Endothelial cell of umbilical vein (primary cell): ENCODE measurements around the gene DDRGK1. TPM values are rescaled to one million over a fixed set of nuclear protein-coding genes. Genes with fewer than 3 reads are reported as not detected.

Experiments used
- BruUV-seq: library from RNA; stranded (reverse); fragments of 400-500 nt; replicated peaks from 2 replicates; lab custom pipeline; 2021; lab: Mats Ljungman, UMichigan
- CTCF ChIA-PET: fragments of 300-600, 350-600 bp; sonication (Branson Sonifier 250); formaldehyde crosslinking; loops from one replicate; lab custom pipeline; 2021; ENCODE audit warnings: antibody characterized with exemption, inconsistent platforms; lab: Charles Lee
- POLR2A ChIA-PET: fragments of 300-600, 350-600 bp; sonication (Branson Sonifier 250); formaldehyde crosslinking; loops from one replicate; lab custom pipeline; 2021; ENCODE audit warnings: antibody characterized with exemption, inconsistent platforms; lab: Charles Lee
- DNase-seq: peaks from one replicate; pipeline ENCODE4 v3.0.0-alpha.2; 2011; ENCODE audit warnings: low read depth, low spot score
- FAIRE-seq: peaks from 2 replicates; lab custom pipeline; 2011; peaks lifted over from hg19 to GRCh38; lab: Jason Lieb, UNC
- H2AFZ ChIP-seq: 2 replicates; pipeline ENCODE4 v1.6.0; 2012; ENCODE audit warnings: low read depth, low read length, control low read depth, inconsistent platforms
- H3K27ac ChIP-seq: 2 replicates; pipeline ENCODE4 v1.5.1; 2011; ENCODE audit warnings: low read depth, mild to moderate bottlenecking, control low read depth, low read length, moderate library complexity; ENCODE audit not compliant: insufficient read depth
- H3K27me3 ChIP-seq, 2 experiments: 2 replicates each; pipeline versions ENCODE4 v1.6.0 to v1.6.1; 2011; ENCODE audit warnings: low read length in 2 of 2, mixed read lengths in 1 of 2; ENCODE audit not compliant: control insufficient read depth in 2 of 2, insufficient read depth in 2 of 2
- H3K36me3 ChIP-seq, 2 experiments: 2 replicates in 1 of 2; 3 replicates in 1 of 2; pipeline ENCODE4 v1.5.1; 2011; ENCODE audit warnings: low read length in 2 of 2, mild to moderate bottlenecking in 1 of 2, moderate library complexity in 1 of 2; ENCODE audit not compliant: control insufficient read depth in 2 of 2, insufficient read depth in 2 of 2; ENCODE audit errors: extremely low read depth in 1 of 2
- H3K4me1 ChIP-seq: 3 replicates; pipeline ENCODE4 v1.5.1; 2011; ENCODE audit warnings: mild to moderate bottlenecking, low read length; ENCODE audit not compliant: control insufficient read depth, insufficient read depth; ENCODE audit errors: extremely low read depth
- H3K4me2 ChIP-seq: 2 replicates; pipeline ENCODE4 v1.6.1; 2011; ENCODE audit warnings: low read length, control low read depth, mixed read lengths; ENCODE audit not compliant: insufficient read depth
- H3K4me3 ChIP-seq, 3 experiments: fragments of 200-600 bp in 1 of 3; sonication (generic), shearing (Covaris generic) in 1 of 3; replicated peaks in 1 of 3; 2 replicates each; pipeline ENCODE4 v1.5.1; 2011 to 2016; ENCODE audit warnings: control low read depth in 3 of 3, low read length in 3 of 3, mild to moderate bottlenecking in 2 of 3, inconsistent platforms in 1 of 3, low read depth in 1 of 3, moderate library complexity in 1 of 3; ENCODE audit not compliant: insufficient read depth in 1 of 3
- H3K79me2 ChIP-seq: 2 replicates; pipeline ENCODE4 v1.6.0; 2012; ENCODE audit warnings: low read length, inconsistent platforms; ENCODE audit not compliant: control insufficient read depth, insufficient read depth
- H3K9ac ChIP-seq: replicated peaks from 2 replicates; pipeline ENCODE3; 2011; ENCODE audit warnings: low read length, control low read depth; ENCODE audit not compliant: insufficient read depth; ENCODE audit errors: extremely low read depth
- H3K9me1 ChIP-seq: replicated peaks from 3 replicates; pipeline ENCODE4 v1.6.0; 2011; ENCODE audit warnings: mild to moderate bottlenecking, low read length; ENCODE audit not compliant: control insufficient read depth, insufficient read depth; ENCODE audit errors: extremely low read depth
- H3K9me3 ChIP-seq: replicated peaks from 2 replicates; pipeline ENCODE4 v1.5.1; 2012; ENCODE audit warnings: low read length, inconsistent platforms; ENCODE audit not compliant: control insufficient read depth, insufficient read depth
- H4K20me1 ChIP-seq: replicated peaks from 2 replicates; pipeline ENCODE3; 2011; ENCODE audit warnings: mild to moderate bottlenecking, low read length; ENCODE audit not compliant: control insufficient read depth, insufficient read depth; ENCODE audit errors: extremely low read depth
- EZH2 ChIP-seq: IDR thresholded peaks from 2 replicates; pipeline ENCODE4 v1.6.1; 2012; ENCODE audit warnings: borderline replicate concordance, low read depth, mild to moderate bottlenecking, moderate library complexity, low read length, inconsistent platforms; ENCODE audit not compliant: severe bottlenecking
- FOS ChIP-seq: IDR thresholded peaks from 2 replicates; pipeline ENCODE4 v1.6.1; 2011; ENCODE audit warnings: mild to moderate bottlenecking, low read length, moderate library complexity, borderline replicate concordance; ENCODE audit not compliant: insufficient read depth
- GATA2 ChIP-seq: IDR thresholded peaks from 2 replicates; pipeline ENCODE4 v1.7.0; 2011; ENCODE audit warnings: low read depth, mild to moderate bottlenecking, moderate library complexity, mixed read lengths, low read length; ENCODE audit not compliant: insufficient read length, insufficient read depth
- JUN ChIP-seq: IDR thresholded peaks from 2 replicates; pipeline ENCODE4 v1.6.1; 2011; ENCODE audit warnings: borderline replicate concordance, low read depth; ENCODE audit not compliant: insufficient read length, insufficient read depth
- MYC ChIP-seq: IDR thresholded peaks from one replicate; pipeline ENCODE4 v1.6.1; 2011; ENCODE audit warnings: mild to moderate bottlenecking, low read depth, low read length
- POLR2A ChIP-seq: IDR thresholded peaks from 2 replicates; pipeline ENCODE4 v1.6.1; 2012; ENCODE audit warnings: low read depth, mild to moderate bottlenecking, control low read depth, low read length
- POLR2AphosphoS5 ChIP-seq: IDR thresholded peaks from 2 replicates; pipeline ENCODE4 v1.6.1; 2012; ENCODE audit warnings: low read depth, mild to moderate bottlenecking, control low read depth, low read length, moderate library complexity; ENCODE audit not compliant: insufficient read depth
- dilution Hi-C: fragments of 300-500 bp; cut with MboI; formaldehyde crosslinking; loops from one replicate; pipeline ENCODE4 v1.15.0; 2019; ENCODE audit warnings: low sequenced_read_pairs; ENCODE audit not compliant: extremely low pct_ligation_motif_present
- intact Hi-C: fragments of 100-400 bp; cut with micrococcal nuclease; formaldehyde crosslinking; loops from one replicate; pipeline ENCODE4 v1.10.0; 2022
- polyA plus RNA-seq, 4 experiments: library from polyadenylated mRNA; depleted of rRNA in 3 of 4; stranded (reverse) in 3 of 4; unstranded in 1 of 4; fragments of >200 nt; gene quantifications; 2 replicates each; pipeline versions ENCODE4 v1.2.1 to v1.2.3, GENCODE V29; 2011 to 2012; ENCODE audit warnings: missing spikeins in 1 of 4
- total RNA-seq: library from RNA; stranded (reverse); gene quantifications from 2 replicates; pipeline ENCODE4 v1.2.3, GENCODE V29; 2021
- TF ChIP-seq, protein P1 (sequence below), 2 donors: IDR thresholded peaks; 1 replicate in 1 of 2; 2 replicates in 1 of 2; pipeline ENCODE4 v1.5.1; 2011; ENCODE audit warnings: low read length in 2 of 2, mild to moderate bottlenecking in 2 of 2, moderate library complexity in 2 of 2, control low read depth in 1 of 2, inconsistent platforms in 1 of 2, low read depth in 1 of 2; ENCODE audit not compliant: insufficient read depth in 1 of 2; ENCODE audit errors: extremely low read depth in 1 of 2
- TF ChIP-seq, protein P2 (sequence below): IDR thresholded peaks from 2 replicates; pipeline ENCODE4 v1.6.1; 2011; ENCODE audit not compliant: insufficient read depth, insufficient read length

DDRGK1 gene
- total and polyA plus RNA-seq, 2 donors (not counting 3 experiments of a cell fraction or from before 2014, with no cell fraction given) = 48.5 to 54.0 TPM

DNA sequence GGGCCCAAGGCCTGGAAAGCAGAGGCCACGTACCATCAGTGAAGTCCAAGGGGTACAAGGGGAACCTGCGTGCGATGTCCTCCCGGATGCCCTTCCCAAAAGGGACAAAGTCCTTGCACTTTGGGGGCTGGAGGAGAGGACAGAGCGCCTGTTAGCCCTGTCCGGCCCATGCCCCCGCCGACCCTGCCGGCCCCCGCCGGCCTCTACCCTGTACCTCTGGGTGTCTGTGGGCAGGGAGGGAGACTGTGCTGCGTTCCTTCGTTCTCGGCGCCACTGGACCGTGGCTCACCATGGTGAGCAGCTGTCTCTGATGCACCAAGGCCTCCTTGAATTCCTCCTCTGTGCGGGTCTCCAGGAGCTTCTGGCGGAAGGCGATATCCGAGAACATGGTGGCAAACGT is 26.6 kb upstream of the DDRGK1 start:
- Histone ChIP-seq H3K4me1 (no peaks in the 10 kb centered on the region), H3K79me2 (no peaks in the 10 kb centered on the region), H2AFZ (no peak overlapping the region), H4K20me1 (no peaks in the 10 kb centered on the region), H3K27me3 (no peaks in the 10 kb centered on the region), H3K4me2 (no peak overlapping the region), H3K4me3 (no peak overlapping the region), H3K36me3 (no peaks in the 10 kb centered on the region), H3K9me1 (no peaks in the 10 kb centered on the region), H3K9ac (no peak overlapping the region), H3K9me3 (no peaks in the 10 kb centered on the region), H3K27ac (no peak overlapping the region)
- no TSS peak for BruUV-seq
- intact Hi-C loops = no loop called here
- CTCF ChIA-PET = no interaction called here
- POLR2A ChIA-PET = no interaction called here
- no peak for TF ChIP-seq FOS
- no peak for TF ChIP-seq POLR2A
- DNase-seq (no peak), FAIRE-seq (no peak)
- dilution Hi-C loops = no loop called here

- Histone ChIP-seq H3K9me1 (no peaks in the 10 kb centered on the region), H3K27me3 (no peaks in the 10 kb centered on the region), H3K27ac (no peak overlapping the region), H2AFZ (no peak overlapping the region), H3K79me2 (no peaks in the 10 kb centered on the region), H3K9me3 (no peaks in the 10 kb centered on the region), H4K20me1 (no peaks in the 10 kb centered on the region), H3K4me3 (no peak overlapping the region), H3K4me2 (no peak overlapping the region), H3K4me1 (no peaks in the 10 kb centered on the region), H3K9ac (no peak overlapping the region), H3K36me3 (no peaks in the 10 kb centered on the region)
- TF ChIP-seq EZH2 = no peak
- no peak for TF ChIP-seq GATA2
- TF ChIP-seq POLR2A = no peak
- TF ChIP-seq, protein P1, sequence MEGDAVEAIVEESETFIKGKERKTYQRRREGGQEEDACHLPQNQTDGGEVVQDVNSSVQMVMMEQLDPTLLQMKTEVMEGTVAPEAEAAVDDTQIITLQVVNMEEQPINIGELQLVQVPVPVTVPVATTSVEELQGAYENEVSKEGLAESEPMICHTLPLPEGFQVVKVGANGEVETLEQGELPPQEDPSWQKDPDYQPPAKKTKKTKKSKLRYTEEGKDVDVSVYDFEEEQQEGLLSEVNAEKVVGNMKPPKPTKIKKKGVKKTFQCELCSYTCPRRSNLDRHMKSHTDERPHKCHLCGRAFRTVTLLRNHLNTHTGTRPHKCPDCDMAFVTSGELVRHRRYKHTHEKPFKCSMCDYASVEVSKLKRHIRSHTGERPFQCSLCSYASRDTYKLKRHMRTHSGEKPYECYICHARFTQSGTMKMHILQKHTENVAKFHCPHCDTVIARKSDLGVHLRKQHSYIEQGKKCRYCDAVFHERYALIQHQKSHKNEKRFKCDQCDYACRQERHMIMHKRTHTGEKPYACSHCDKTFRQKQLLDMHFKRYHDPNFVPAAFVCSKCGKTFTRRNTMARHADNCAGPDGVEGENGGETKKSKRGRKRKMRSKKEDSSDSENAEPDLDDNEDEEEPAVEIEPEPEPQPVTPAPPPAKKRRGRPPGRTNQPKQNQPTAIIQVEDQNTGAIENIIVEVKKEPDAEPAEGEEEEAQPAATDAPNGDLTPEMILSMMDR (IDR thresholded peaks at IDR 0.05; ENCODE audit: extremely low read depth in 1 of 2, insufficient read depth in 1 of 2, low read depth in 1 of 2, low read length in 2 of 2) = no peak
- no peak for TF ChIP-seq MYC
- TF ChIP-seq, protein P2, sequence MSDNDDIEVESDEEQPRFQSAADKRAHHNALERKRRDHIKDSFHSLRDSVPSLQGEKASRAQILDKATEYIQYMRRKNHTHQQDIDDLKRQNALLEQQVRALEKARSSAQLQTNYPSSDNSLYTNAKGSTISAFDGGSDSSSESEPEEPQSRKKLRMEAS = no peak
- TF ChIP-seq FOS = no peak
- no peak for TF ChIP-seq JUN
- TF ChIP-seq POLR2AphosphoS5 = no peak
- ChIA-PET POLR2A (no interaction called here), CTCF (no interaction called here)
- FAIRE-seq (no peak), DNase-seq (no peak)
- BruUV-seq = no TSS peak
- dilution Hi-C loops = no loop called here
- intact Hi-C loops = no loop called here
Observed at GRCh38 chr20:3229798-3230197, 25.3 kb upstream of the DDRGK1 start.
